ENCODE results near the gene ADISSP. TPM values are rescaled to one million over a fixed set of nuclear protein-coding genes. Genes with fewer than 3 reads are reported as not detected.

ADISSP gene
- polyA plus RNA-seq, 2 donors: 18.0 to 33.2 TPM

GRCh38 chr20:3735768-3736167 is 31.8 kb downstream of the ADISSP start:
- H3K36me3 ChIP-seq (ENCODE audit: control insufficient read depth in 2 of 2, insufficient read depth in 2 of 2, low read length in 1 of 2): no peaks in the 10 kb centered on the region
- no peaks in the 10 kb centered on the region for H3K27me3 ChIP-seq (ENCODE audit: control insufficient read depth in 1 of 2, insufficient read depth in 2 of 2, low read length in 2 of 2)
- H3K4me3 ChIP-seq (ENCODE audit: low read depth in 1 of 2, low read length in 2 of 2): no peak overlapping the region
- H3K4me1 ChIP-seq (ENCODE audit: control insufficient read depth in 2 of 2, insufficient read depth in 2 of 2, low read length in 1 of 2): peaks cover 0 to 6% of the 10 kb centered on the region in 2 donors
- no peaks in the 10 kb centered on the region for H3K9me3 ChIP-seq (ENCODE audit: control insufficient read depth in 2 of 2, insufficient read depth in 1 of 2, low read depth in 1 of 2, low read length in 1 of 2)
- 63 to 80% methylated on average over 4 of the region's 4 CpGs for WGBS, 2 donors
- H3K27ac ChIP-seq (ENCODE audit: low read depth in 2 of 2, low read length in 1 of 2): no peak overlapping the region

GRCh38 chr20:3734111-3734843 is 33.3 kb downstream of the ADISSP start:
- Histone ChIP-seq H3K4me3 (ENCODE audit: low read depth in 1 of 2, low read length in 2 of 2) (no peak overlapping the region), H3K27ac (ENCODE audit: low read depth in 2 of 2, low read length in 1 of 2) (no peak overlapping the region), H3K27me3 (ENCODE audit: control insufficient read depth in 1 of 2, insufficient read depth in 2 of 2, low read length in 2 of 2) (no peaks in the 10 kb centered on the region), H3K4me1 (ENCODE audit: control insufficient read depth in 2 of 2, insufficient read depth in 2 of 2, low read length in 1 of 2) (peaks cover 0 to 4% of the 10 kb centered on the region in 2 donors), H3K9me3 (ENCODE audit: control insufficient read depth in 2 of 2, insufficient read depth in 1 of 2, low read depth in 1 of 2, low read length in 1 of 2) (no peaks in the 10 kb centered on the region), H3K36me3 (ENCODE audit: control insufficient read depth in 2 of 2, insufficient read depth in 2 of 2, low read length in 1 of 2) (no peaks in the 10 kb centered on the region)
- WGBS, 2 donors: 62% methylated on average over 12 of the region's 12 CpGs

- Histone ChIP-seq H3K9me3 (ENCODE audit: control insufficient read depth in 2 of 2, insufficient read depth in 1 of 2, low read depth in 1 of 2, low read length in 1 of 2) (no peaks in the 10 kb centered on the region), H3K4me3 (ENCODE audit: low read depth in 1 of 2, low read length in 2 of 2) (peak overlapping the region in 1 of 2 donors; percentile 25), H3K27ac (ENCODE audit: low read depth in 2 of 2, low read length in 1 of 2) (peak overlapping the region in 1 of 2 donors; percentile 28), H3K27me3 (ENCODE audit: control insufficient read depth in 1 of 2, insufficient read depth in 2 of 2, low read length in 2 of 2) (no peaks in the 10 kb centered on the region), H3K36me3 (ENCODE audit: control insufficient read depth in 2 of 2, insufficient read depth in 2 of 2, low read length in 1 of 2) (no peaks in the 10 kb centered on the region), H3K4me1 (ENCODE audit: control insufficient read depth in 2 of 2, insufficient read depth in 2 of 2, low read length in 1 of 2) (peaks cover 0 to 2% of the 10 kb centered on the region in 2 donors)
- WGBS, 2 donors: 79 to 80% methylated on average over 20 of the region's 20 CpGs
These were observed 34.2 kb downstream of the ADISSP start for GRCh38 chr20:3733119-3733995.

- H3K9me3 ChIP-seq (ENCODE audit: control insufficient read depth in 2 of 2, insufficient read depth in 1 of 2, low read depth in 1 of 2, low read length in 1 of 2): no peaks in the 10 kb centered on the region
- H3K27ac ChIP-seq (ENCODE audit: low read depth in 2 of 2, low read length in 1 of 2): peak within 1 kb of the TSS in 1 of 2 donors; percentile 28
- H3K36me3 ChIP-seq (ENCODE audit: control insufficient read depth in 2 of 2, insufficient read depth in 2 of 2, low read length in 1 of 2): no peaks in the 10 kb centered on the region
- 11 to 14% methylated on average over 46 to 67 of the region's 67 CpGs for WGBS, 2 donors
- no peaks in the 10 kb centered on the region for H3K27me3 ChIP-seq (ENCODE audit: control insufficient read depth in 1 of 2, insufficient read depth in 2 of 2, low read length in 2 of 2)
- H3K4me3 ChIP-seq (ENCODE audit: low read depth in 1 of 2, low read length in 2 of 2): peak within 1 kb of the TSS in 1 of 2 donors; percentile 25
- peaks cover 0 to 2% of the 10 kb centered on the region in 2 donors for H3K4me1 ChIP-seq (ENCODE audit: control insufficient read depth in 2 of 2, insufficient read depth in 2 of 2, low read length in 1 of 2)
These were observed 35.0 kb downstream of the ADISSP start, which contains the start of gene HSPA12B for GRCh38 chr20:3732327-3733118. Gene HSPA12B (plus strand): TSS chr20:3732685. CDS start chr20:3738675, 5,990 bp downstream.

GRCh38 chr20:3731944-3732326 is 35.6 kb downstream of the ADISSP start:
- Histone ChIP-seq H3K4me3 (ENCODE audit: low read depth in 1 of 2, low read length in 2 of 2) (no peak overlapping the region), H3K36me3 (ENCODE audit: control insufficient read depth in 2 of 2, insufficient read depth in 2 of 2, low read length in 1 of 2) (no peaks in the 10 kb centered on the region), H3K27ac (ENCODE audit: low read depth in 2 of 2, low read length in 1 of 2) (no peak overlapping the region), H3K27me3 (ENCODE audit: control insufficient read depth in 1 of 2, insufficient read depth in 2 of 2, low read length in 2 of 2) (no peaks in the 10 kb centered on the region), H3K4me1 (ENCODE audit: control insufficient read depth in 2 of 2, insufficient read depth in 2 of 2, low read length in 1 of 2) (peaks cover 0 to 2% of the 10 kb centered on the region in 2 donors), H3K9me3 (ENCODE audit: control insufficient read depth in 2 of 2, insufficient read depth in 1 of 2, low read depth in 1 of 2, low read length in 1 of 2) (no peaks in the 10 kb centered on the region)
- WGBS, 2 donors: 74 to 82% methylated on average over 12 to 16 of the region's 16 CpGs

- H3K4me3 ChIP-seq (ENCODE audit: low read depth in 1 of 2, low read length in 2 of 2): no peak overlapping the region
- H3K4me1 ChIP-seq (ENCODE audit: control insufficient read depth in 2 of 2, insufficient read depth in 2 of 2, low read length in 1 of 2): peaks cover 0 to 2% of the 10 kb centered on the region in 2 donors
- H3K27ac ChIP-seq (ENCODE audit: low read depth in 2 of 2, low read length in 1 of 2): no peak overlapping the region
- 83 to 86% methylated on average over 12 of the region's 12 CpGs for WGBS, 2 donors
- no peaks in the 10 kb centered on the region for H3K27me3 ChIP-seq (ENCODE audit: control insufficient read depth in 1 of 2, insufficient read depth in 2 of 2, low read length in 2 of 2)
- no peaks in the 10 kb centered on the region for H3K9me3 ChIP-seq (ENCODE audit: control insufficient read depth in 2 of 2, insufficient read depth in 1 of 2, low read depth in 1 of 2, low read length in 1 of 2)
- H3K36me3 ChIP-seq (ENCODE audit: control insufficient read depth in 2 of 2, insufficient read depth in 2 of 2, low read length in 1 of 2): no peaks in the 10 kb centered on the region
These were observed 36.5 kb downstream of the ADISSP start for GRCh38 chr20:3730803-3731672.

- WGBS, 2 donors: 69 to 73% methylated on average over 8 of the region's 8 CpGs
- H3K27ac ChIP-seq (ENCODE audit: low read depth in 2 of 2, low read length in 1 of 2): no peak overlapping the region
- no peak overlapping the region for H3K4me3 ChIP-seq (ENCODE audit: low read depth in 1 of 2, low read length in 2 of 2)
- no peaks in the 10 kb centered on the region for H3K36me3 ChIP-seq (ENCODE audit: control insufficient read depth in 2 of 2, insufficient read depth in 2 of 2, low read length in 1 of 2)
- no peaks in the 10 kb centered on the region for H3K9me3 ChIP-seq (ENCODE audit: control insufficient read depth in 2 of 2, insufficient read depth in 1 of 2, low read depth in 1 of 2, low read length in 1 of 2)
- peaks cover 0 to 2% of the 10 kb centered on the region in 2 donors for H3K4me1 ChIP-seq (ENCODE audit: control insufficient read depth in 2 of 2, insufficient read depth in 2 of 2, low read length in 1 of 2)
- H3K27me3 ChIP-seq (ENCODE audit: control insufficient read depth in 1 of 2, insufficient read depth in 2 of 2, low read length in 2 of 2): no peaks in the 10 kb centered on the region
These were observed 37.6 kb downstream of the ADISSP start for GRCh38 chr20:3729811-3730540.

GRCh38 chr20:3729378-3729777 is 38.2 kb downstream of the ADISSP start:
- Histone ChIP-seq H3K4me1 (ENCODE audit: control insufficient read depth in 2 of 2, insufficient read depth in 2 of 2, low read length in 1 of 2) (peaks cover 0 to 2% of the 10 kb centered on the region in 2 donors), H3K36me3 (ENCODE audit: control insufficient read depth in 2 of 2, insufficient read depth in 2 of 2, low read length in 1 of 2) (no peaks in the 10 kb centered on the region), H3K27ac (ENCODE audit: low read depth in 2 of 2, low read length in 1 of 2) (no peak overlapping the region), H3K27me3 (ENCODE audit: control insufficient read depth in 1 of 2, insufficient read depth in 2 of 2, low read length in 2 of 2) (no peaks in the 10 kb centered on the region), H3K4me3 (ENCODE audit: low read depth in 1 of 2, low read length in 2 of 2) (no peak overlapping the region), H3K9me3 (ENCODE audit: control insufficient read depth in 2 of 2, insufficient read depth in 1 of 2, low read depth in 1 of 2, low read length in 1 of 2) (no peaks in the 10 kb centered on the region)
- WGBS, 2 donors: 80 to 82% methylated on average over 6 of the region's 6 CpGs

Data from esophagus (tissue), 2 donors.